HG02973 (cell line): Measurements from ENCODE around the gene UPP1.
A peak's percentile ranks its signal among the peaks of the same experiment; 100 is the strongest.
"Not testable (repeated sequence)": the region's sequence is repeated elsewhere in the genome, so short reads cannot be mapped to it uniquely, and the experiment has no call there.

Source experiments
- ATAC-seq: cut with Tn5 transposase; IDR thresholded peaks from one replicate; pipeline ENCODE4 v1.9.1; 2021; ENCODE audit warnings: moderate library complexity; ENCODE audit not compliant: unreplicated experiment

UPP1 gene

GRCh38 chr7:48089046-48090003 is at the start of gene UPP1:
UPP1 (plus strand) TSS chr7:48089265; CDS start chr7:48094784, 5,519 bp downstream.
- peak; percentile 46 for ATAC-seq

- ATAC-seq: no peak
Observed at GRCh38 chr7:48040944-48041652, 48.0 kb upstream of the UPP1 start.

- ATAC-seq: no peak
Observed at GRCh38 chr7:48041653-48041970, 47.5 kb upstream of the UPP1 start.

- ATAC-seq: no peak
Observed at GRCh38 chr7:48042216-48042615, 46.8 kb upstream of the UPP1 start.

GRCh38 chr7:48042636-48043035 is 46.4 kb upstream of the UPP1 start:
- no peak for ATAC-seq

GRCh38 chr7:48045195-48045765 is 43.8 kb upstream of the UPP1 start:
- ATAC-seq: no peak

GRCh38 chr7:48046458-48046857 is 42.6 kb upstream of the UPP1 start:
- peak; percentile 75 for ATAC-seq

GRCh38 chr7:48048113-48048512 is 41.0 kb upstream of the UPP1 start:
- ATAC-seq: no peak

GRCh38 chr7:48049850-48050249 is 39.2 kb upstream of the UPP1 start:
- no peak for ATAC-seq

- no peak for ATAC-seq
Observed at GRCh38 chr7:48052748-48053147, 36.3 kb upstream of the UPP1 start.

- no peak for ATAC-seq
Observed at GRCh38 chr7:48053736-48054135, 35.3 kb upstream of the UPP1 start.

- no peak for ATAC-seq
Observed at GRCh38 chr7:48058990-48059389, 30.1 kb upstream of the UPP1 start.

- no peak for ATAC-seq
Observed at GRCh38 chr7:48059706-48060105, 29.4 kb upstream of the UPP1 start.

- ATAC-seq: no peak
Observed at GRCh38 chr7:48063985-48064384, 25.1 kb upstream of the UPP1 start.

GRCh38 chr7:48067475-48067874 is 21.6 kb upstream of the UPP1 start:
- no peak for ATAC-seq

GRCh38 chr7:48074204-48074654 is 14.8 kb upstream of the UPP1 start:
- no peak for ATAC-seq

GRCh38 chr7:48077423-48077822 is 11.6 kb upstream of the UPP1 start:
- ATAC-seq: no peak

- ATAC-seq: no peak
Observed at GRCh38 chr7:48078470-48078869, 10.6 kb upstream of the UPP1 start.

- not testable (repeated sequence) for ATAC-seq
Observed at GRCh38 chr7:48082378-48082777, 6.7 kb upstream of the UPP1 start.

- no peak for ATAC-seq
Observed at GRCh38 chr7:48083114-48083830, 5.8 kb upstream of the UPP1 start.
